HG02885 (cell line): ENCODE results near the gene TRIL.

ENCODE experiments used
- ATAC-seq: cut with Tn5 transposase; IDR thresholded peaks from one replicate; pipeline ENCODE4 v1.9.1; 2021; ENCODE audit warnings: mild to moderate bottlenecking; ENCODE audit not compliant: unreplicated experiment, poor library complexity

The TRIL gene

GRCh38 chr7:28958235-28958979 lies at the start of gene TRIL:
TRIL (minus strand) TSS chr7:28958330; CDS start chr7:28958046, 284 bp downstream.
- no peak for ATAC-seq

- ATAC-seq: no peak
Observed at GRCh38 chr7:29007127-29007526, 49.0 kb upstream of the TRIL start.

- ATAC-seq: no peak
Observed at GRCh38 chr7:29005829-29006228, 47.7 kb upstream of the TRIL start.

GRCh38 chr7:29005406-29005805 lies 47.3 kb upstream of the TRIL start:
- no peak for ATAC-seq

- no peak for ATAC-seq
Observed at GRCh38 chr7:29003703-29004102, 45.6 kb upstream of the TRIL start.

- no peak for ATAC-seq
Observed at GRCh38 chr7:29000717-29001076, 42.6 kb upstream of the TRIL start.

- no peak for ATAC-seq
Observed at GRCh38 chr7:28999895-29000716, 42.0 kb upstream of the TRIL start.

GRCh38 chr7:28999427-28999826 lies 41.3 kb upstream of the TRIL start:
- no peak for ATAC-seq

GRCh38 chr7:28998105-28998504 lies 40.0 kb upstream of the TRIL start:
- no peak for ATAC-seq

GRCh38 chr7:28996836-28997235 lies 38.7 kb upstream of the TRIL start:
- no peak for ATAC-seq

- no peak for ATAC-seq
Observed at GRCh38 chr7:28993371-28993770, 35.2 kb upstream of the TRIL start.

GRCh38 chr7:28992798-28993197 lies 34.7 kb upstream of the TRIL start:
- no peak for ATAC-seq

- no peak for ATAC-seq
Observed at GRCh38 chr7:28990200-28990960, 32.2 kb upstream of the TRIL start.

GRCh38 chr7:28989211-28989980 lies 31.3 kb upstream of the TRIL start:
- no peak for ATAC-seq

- ATAC-seq: no peak
Observed at GRCh38 chr7:28988810-28989209, 30.7 kb upstream of the TRIL start.

- no peak for ATAC-seq
Observed at GRCh38 chr7:28988091-28988490, 30.0 kb upstream of the TRIL start.

GRCh38 chr7:28986765-28987110 lies 28.6 kb upstream of the TRIL start:
- no peak for ATAC-seq

- ATAC-seq: no peak
Observed at GRCh38 chr7:28986028-28986764, 28.1 kb upstream of the TRIL start.

GRCh38 chr7:28984631-28985030 lies 26.5 kb upstream of the TRIL start:
- no peak for ATAC-seq

- no peak for ATAC-seq
Observed at GRCh38 chr7:28984217-28984616, 26.1 kb upstream of the TRIL start.
